Osteoblast (primary cell): Measurements from ENCODE around the gene TNFRSF4. TPM values are rescaled to one million over a fixed set of nuclear protein-coding genes. Genes with fewer than 3 reads are reported as not detected.
"Not testable (repeated sequence)": the region's sequence is repeated elsewhere in the genome, so short reads cannot be mapped to it uniquely, and the experiment has no call there.

ENCODE experiments used
- DNase-seq: peaks from one replicate; pipeline ENCODE4 v3.0.0; 2011; ENCODE audit warnings: low spot score, mixed read lengths; ENCODE audit not compliant: insufficient read length; ENCODE audit errors: missing footprints
- H2AFZ ChIP-seq: 2 replicates; pipeline ENCODE4 v1.6.0; 2011; ENCODE audit warnings: mild to moderate bottlenecking, low read length
- H3K27ac ChIP-seq: 2 replicates; pipeline ENCODE4 v1.5.1; 2011; ENCODE audit warnings: mild to moderate bottlenecking, low read depth, low read length, moderate library complexity
- H3K27me3 ChIP-seq: 2 replicates; pipeline ENCODE4 v1.6.0; 2012; ENCODE audit warnings: mild to moderate bottlenecking, control low read depth, inconsistent platforms, low read length, moderate library complexity; ENCODE audit not compliant: insufficient read depth
- H3K36me3 ChIP-seq: 2 replicates; pipeline ENCODE4 v1.5.1; 2011; ENCODE audit warnings: mild to moderate bottlenecking, low read length, control low read depth, moderate library complexity; ENCODE audit not compliant: insufficient read depth
- H3K4me1 ChIP-seq: 2 replicates; pipeline ENCODE4 v1.5.1; 2011; ENCODE audit warnings: mild to moderate bottlenecking, low read length, control low read depth, moderate library complexity; ENCODE audit not compliant: insufficient read depth
- H3K4me2 ChIP-seq: 2 replicates; pipeline ENCODE4 v1.6.0; 2011; ENCODE audit warnings: mild to moderate bottlenecking, low read length; ENCODE audit not compliant: insufficient read depth
- H3K4me3 ChIP-seq: fragments of 200-600 bp; sonication (generic); 3 replicates; pipeline ENCODE4 v1.5.1; 2012; ENCODE audit warnings: mild to moderate bottlenecking, low read length, inconsistent platforms; ENCODE audit not compliant: insufficient read depth
- H3K79me2 ChIP-seq: 2 replicates; pipeline ENCODE4 v1.6.0; 2012; ENCODE audit warnings: mild to moderate bottlenecking, low read length, control low read depth, inconsistent platforms; ENCODE audit not compliant: insufficient read depth
- H3K9me3 ChIP-seq: 2 replicates; pipeline ENCODE4 v1.5.1; 2011; ENCODE audit warnings: low read depth, low read length, control low read depth
- H4K20me1 ChIP-seq: 2 replicates; pipeline ENCODE4 v1.6.0; 2012; ENCODE audit warnings: mild to moderate bottlenecking, low read length, control low read depth; ENCODE audit not compliant: insufficient read depth
- CTCF ChIP-seq: IDR thresholded peaks from 2 replicates; pipeline ENCODE4 v1.5.1; 2011; ENCODE audit warnings: mild to moderate bottlenecking, low read depth, low read length, moderate library complexity; ENCODE audit errors: extremely low read depth
- total RNA-seq: library from RNA; depleted of rRNA; stranded (reverse); fragments of >200 nt; gene quantifications from 2 replicates; pipeline ENCODE4 v1.2.3, GENCODE V29; 2012

Gene TNFRSF4
- total RNA-seq, 1 donor: under 0.01 TPM

- no peak overlapping the region for H3K4me3 ChIP-seq
- H3K4me1 ChIP-seq: no peaks in the 10 kb centered on the region
- no peaks in the 10 kb centered on the region for H3K27me3 ChIP-seq
- DNase-seq: no peak
- H2AFZ ChIP-seq: no peak overlapping the region
- no peak for TF ChIP-seq CTCF
- no peaks in the 10 kb centered on the region for H4K20me1 ChIP-seq
- no peaks in the 10 kb centered on the region for H3K9me3 ChIP-seq
- no peak overlapping the region for H3K4me2 ChIP-seq
- H3K36me3 ChIP-seq: no peaks in the 10 kb centered on the region
- no peak overlapping the region for H3K27ac ChIP-seq
- no peaks in the 10 kb centered on the region for H3K79me2 ChIP-seq
Observed at GRCh38 chr1:1197188-1197500, 16.8 kb downstream of the TNFRSF4 start.

- TF ChIP-seq CTCF: no peak
- H3K9me3 ChIP-seq: no peaks in the 10 kb centered on the region
- no peak overlapping the region for H3K4me2 ChIP-seq
- H3K27ac ChIP-seq: no peak overlapping the region
- no peaks in the 10 kb centered on the region for H4K20me1 ChIP-seq
- DNase-seq: peak; percentile 84
- no peaks in the 10 kb centered on the region for H3K27me3 ChIP-seq
- H3K79me2 ChIP-seq: no peaks in the 10 kb centered on the region
- H3K4me3 ChIP-seq: no peak overlapping the region
- H2AFZ ChIP-seq: no peak overlapping the region
- H3K4me1 ChIP-seq: no peaks in the 10 kb centered on the region
- no peaks in the 10 kb centered on the region for H3K36me3 ChIP-seq
Observed at GRCh38 chr1:1196431-1197187, 17.3 kb downstream of the TNFRSF4 start.

- H2AFZ ChIP-seq, H3K79me2 ChIP-seq, H3K9me3 ChIP-seq, H3K4me1 ChIP-seq, H3K36me3 ChIP-seq, H3K27me3 ChIP-seq, H3K4me2 ChIP-seq, H3K4me3 ChIP-seq, H3K27ac ChIP-seq, H4K20me1 ChIP-seq: not testable (repeated sequence)
- peak; percentile 49 for DNase-seq
Observed at GRCh38 chr1:1195726-1196125, 18.2 kb downstream of the TNFRSF4 start.

GRCh38 chr1:1194723-1195122 lies 19.2 kb downstream of the TNFRSF4 start:
- H2AFZ ChIP-seq: no peak overlapping the region
- no peaks in the 10 kb centered on the region for H4K20me1 ChIP-seq
- no peaks in the 10 kb centered on the region for H3K9me3 ChIP-seq
- no peaks in the 10 kb centered on the region for H3K27me3 ChIP-seq
- H3K36me3 ChIP-seq: no peaks in the 10 kb centered on the region
- H3K4me2 ChIP-seq: no peak overlapping the region
- H3K79me2 ChIP-seq: no peaks in the 10 kb centered on the region
- no peaks in the 10 kb centered on the region for H3K4me1 ChIP-seq
- TF ChIP-seq CTCF: no peak
- H3K4me3 ChIP-seq: no peak overlapping the region
- peak; percentile 42 for DNase-seq
- H3K27ac ChIP-seq: no peak overlapping the region
